ENCODE data around the gene UTP4.

UTP4 gene

GRCh38 chr16:69112285-69113129, 19.9 kb upstream of the UTP4 start:
- Histone ChIP-seq H3K27ac (no peak overlapping the region), H3K36me3 (peaks cover 44% of the 10 kb centered on the region), H3K27me3 (ENCODE audit: insufficient read depth, low read depth, severe bottlenecking) (no peaks in the 10 kb centered on the region), H3K4me3 (ENCODE audit: low read depth, low read length) (no peak overlapping the region), H3K9me3 (ENCODE audit: severe bottlenecking) (no peaks in the 10 kb centered on the region)
- DNase-seq: peak; percentile 82
- TF ChIP-seq CTCF (IDR thresholded peaks at IDR 0.05; ENCODE audit: low read depth, low read length): peak; percentile 93

- DNase-seq: no peak
- Histone ChIP-seq H3K27ac (no peak overlapping the region), H3K4me3 (ENCODE audit: low read depth, low read length) (no peak overlapping the region), H3K9me3 (ENCODE audit: severe bottlenecking) (no peaks in the 10 kb centered on the region), H3K27me3 (ENCODE audit: insufficient read depth, low read depth, severe bottlenecking) (no peaks in the 10 kb centered on the region), H3K36me3 (peaks cover 47% of the 10 kb centered on the region)
- TF ChIP-seq CTCF (IDR thresholded peaks at IDR 0.05; ENCODE audit: low read depth, low read length): no peak
Observed at GRCh38 chr16:69113216-69113615, 19.2 kb upstream of the UTP4 start.

- Histone ChIP-seq H3K27ac (no peak overlapping the region), H3K4me3 (ENCODE audit: low read depth, low read length) (no peak overlapping the region), H3K9me3 (ENCODE audit: severe bottlenecking) (no peaks in the 10 kb centered on the region), H3K27me3 (ENCODE audit: insufficient read depth, low read depth, severe bottlenecking) (no peaks in the 10 kb centered on the region), H3K36me3 (peaks cover 56% of the 10 kb centered on the region)
- no peak for TF ChIP-seq CTCF (IDR thresholded peaks at IDR 0.05; ENCODE audit: low read depth, low read length)
- no peak for DNase-seq
Observed at GRCh38 chr16:69114346-69114975, 18.0 kb upstream of the UTP4 start.

GRCh38 chr16:69114976-69115355, 17.5 kb upstream of the UTP4 start:
- Histone ChIP-seq H3K4me3 (ENCODE audit: low read depth, low read length) (no peak overlapping the region), H3K27me3 (ENCODE audit: insufficient read depth, low read depth, severe bottlenecking) (no peaks in the 10 kb centered on the region), H3K36me3 (peaks cover 54% of the 10 kb centered on the region), H3K27ac (no peak overlapping the region), H3K9me3 (ENCODE audit: severe bottlenecking) (no peaks in the 10 kb centered on the region)
- TF ChIP-seq CTCF (IDR thresholded peaks at IDR 0.05; ENCODE audit: low read depth, low read length): no peak
- no peak for DNase-seq

- Histone ChIP-seq H3K36me3 (peaks cover 57% of the 10 kb centered on the region), H3K27ac (no peak overlapping the region), H3K4me3 (ENCODE audit: low read depth, low read length) (no peak overlapping the region), H3K9me3 (ENCODE audit: severe bottlenecking) (no peaks in the 10 kb centered on the region), H3K27me3 (ENCODE audit: insufficient read depth, low read depth, severe bottlenecking) (no peaks in the 10 kb centered on the region)
- DNase-seq: no peak
- TF ChIP-seq CTCF (IDR thresholded peaks at IDR 0.05; ENCODE audit: low read depth, low read length): no peak
Observed at GRCh38 chr16:69115361-69115760, 17.1 kb upstream of the UTP4 start.
